GM19351 (cell line): ENCODE measurements around the gene UTY.

Source experiments
- ATAC-seq: cut with Tn5 transposase; IDR thresholded peaks from one replicate; pipeline ENCODE4 v1.9.1; 2021; ENCODE audit warnings: mild to moderate bottlenecking, moderate library complexity; ENCODE audit not compliant: unreplicated experiment

Gene UTY

DNA sequence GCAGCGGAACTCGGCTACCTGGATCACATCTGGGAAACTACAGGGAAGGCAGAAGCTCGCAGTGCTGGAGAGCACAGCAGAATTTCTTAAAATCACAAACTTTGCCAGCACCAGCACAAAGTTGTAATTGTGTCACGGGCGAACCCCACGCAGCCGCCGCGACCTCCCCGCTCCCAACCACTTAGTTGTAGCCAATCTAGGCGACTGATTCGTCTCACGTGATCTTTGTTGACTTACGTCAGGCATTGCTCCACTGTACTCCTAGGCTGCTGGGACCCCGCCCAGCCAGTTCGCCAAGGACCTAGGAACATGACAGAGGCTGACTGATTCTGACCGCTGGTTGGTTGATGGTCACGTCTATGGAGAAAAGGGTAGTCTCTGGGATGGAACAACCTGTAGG lies at the start of gene UTY:
TSS of gene UTY (minus strand) at position 206 of the 400 bp plus-strand sequence. CDS start 368 bp downstream, outside the sequence.
- no peak for ATAC-seq

DNA sequence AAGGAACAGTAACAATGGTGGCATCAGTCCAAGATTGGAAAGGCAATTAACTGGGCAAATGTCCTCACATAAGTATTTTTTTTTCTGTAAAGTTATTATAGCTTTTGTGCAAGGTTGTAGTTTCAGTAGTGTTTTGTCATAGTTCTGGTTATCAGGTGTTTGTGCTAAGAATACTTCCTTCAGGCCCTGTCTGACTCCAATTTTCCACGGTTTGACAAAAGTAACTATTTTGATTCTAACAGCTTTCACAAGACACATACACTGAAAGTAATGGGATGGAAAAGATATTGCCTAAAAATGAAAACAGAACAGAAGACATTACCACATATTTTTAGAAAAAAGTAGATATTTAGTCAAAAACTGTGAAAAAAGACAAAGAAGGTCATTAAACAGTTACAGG lies 40.6 kb upstream of the UTY start:
- no peak for ATAC-seq

DNA sequence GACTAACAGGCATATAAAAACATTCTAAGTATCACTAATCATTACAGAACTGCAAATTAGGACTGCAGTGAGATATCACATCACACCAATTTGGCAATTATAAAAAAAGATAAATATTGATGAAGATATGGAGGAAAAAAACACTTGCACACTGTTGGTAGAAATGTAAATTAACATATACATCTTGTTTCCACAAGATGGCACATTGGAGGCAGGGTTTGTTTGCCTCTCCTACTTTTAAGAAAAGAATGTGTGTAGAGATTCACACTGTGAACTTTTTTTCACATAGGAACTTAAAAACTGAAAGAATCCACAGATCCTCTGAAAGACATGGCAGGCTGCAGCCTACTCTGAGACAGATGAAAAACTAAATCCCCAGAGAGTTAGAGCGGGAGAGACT lies 21.4 kb upstream of the UTY start:
- no peak for ATAC-seq

DNA sequence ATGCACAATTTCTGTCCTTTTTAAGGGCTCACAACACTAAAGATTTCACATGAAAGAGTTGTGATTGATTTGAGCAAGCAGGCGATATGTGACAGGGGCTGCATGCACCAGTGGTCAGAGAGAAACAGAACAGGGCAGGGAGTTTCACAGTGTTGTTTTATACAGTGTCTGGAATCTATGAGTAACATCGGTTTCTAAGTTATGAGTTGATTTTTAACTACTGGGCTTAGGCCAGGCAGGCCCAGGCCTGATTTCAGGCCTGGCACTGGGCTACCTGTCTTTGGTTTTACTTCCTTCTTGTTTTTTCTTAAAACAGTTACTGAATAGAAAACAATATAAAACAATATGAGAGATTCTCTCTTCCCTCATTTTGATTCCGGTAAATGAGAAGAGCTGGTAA lies 13.9 kb upstream of the UTY start:
- ATAC-seq: no peak

DNA sequence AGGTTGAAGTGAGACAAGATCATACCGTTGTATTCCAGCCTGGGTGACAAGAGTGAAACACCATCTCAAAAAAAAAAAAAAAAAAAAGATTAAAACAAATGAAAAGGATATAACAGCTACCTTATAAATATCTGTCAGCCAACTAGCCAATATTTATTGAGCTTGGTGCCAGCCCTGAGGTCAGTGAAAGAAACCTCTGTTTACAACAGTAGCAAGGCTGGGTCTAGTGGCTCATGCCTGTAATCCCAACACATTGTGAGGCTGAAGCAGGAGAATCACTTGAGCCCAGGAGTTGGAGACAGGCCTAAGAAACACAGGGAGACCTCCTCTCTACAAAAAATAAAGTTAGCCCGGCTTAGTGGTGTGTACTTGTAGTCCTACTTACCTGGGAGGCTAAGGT lies 12.6 kb upstream of the UTY start:
- no peak for ATAC-seq

DNA sequence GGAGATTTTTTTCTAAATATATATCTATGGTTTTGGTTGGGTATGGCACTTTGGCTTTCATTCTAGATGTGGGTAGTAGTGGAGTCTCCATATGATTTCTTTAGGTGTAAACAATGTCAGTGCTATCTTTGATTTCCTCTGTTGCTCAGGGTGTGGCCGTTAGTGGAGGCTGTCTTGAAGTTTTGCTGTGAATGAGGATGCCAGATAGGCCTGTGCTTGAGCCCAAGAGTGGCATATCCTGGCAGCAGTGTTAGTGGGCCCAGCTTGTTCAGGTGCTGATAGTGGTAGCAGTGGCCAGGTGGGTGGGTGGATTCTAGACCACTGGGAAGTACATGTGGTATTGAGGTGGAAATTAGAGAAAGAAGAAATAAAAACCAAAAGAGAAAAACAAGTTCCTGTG lies 8.9 kb upstream of the UTY start:
- ATAC-seq: no peak

DNA sequence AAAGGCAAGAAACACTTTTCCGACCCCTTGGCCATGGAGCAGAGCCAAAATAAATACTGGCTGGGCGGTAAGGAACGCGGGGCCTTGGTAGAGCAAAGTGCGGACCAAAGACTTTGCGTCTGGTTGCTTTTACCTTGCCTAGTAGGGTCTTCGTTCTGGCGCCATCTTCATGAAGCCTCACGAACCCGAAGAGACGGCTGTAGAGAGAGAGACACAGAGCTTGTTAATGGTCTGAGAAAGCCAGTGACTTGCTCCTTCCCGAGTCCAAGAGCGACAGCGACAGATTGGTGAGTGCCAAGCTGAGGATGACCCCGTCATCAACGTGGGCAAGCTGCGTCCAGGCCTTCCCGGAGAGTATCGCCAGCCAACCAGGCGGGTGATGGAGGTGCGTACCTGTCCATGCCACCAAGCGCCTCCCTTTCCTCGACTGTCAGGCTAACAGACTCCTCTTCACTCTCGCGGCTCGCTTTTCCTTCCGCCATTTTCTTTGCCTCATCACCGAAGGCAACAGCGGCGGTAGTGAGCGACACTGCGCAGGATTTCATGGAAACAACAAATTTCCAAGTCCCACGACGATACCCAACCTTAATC lies 617 bp downstream of the UTY start:
- no peak for ATAC-seq

DNA sequence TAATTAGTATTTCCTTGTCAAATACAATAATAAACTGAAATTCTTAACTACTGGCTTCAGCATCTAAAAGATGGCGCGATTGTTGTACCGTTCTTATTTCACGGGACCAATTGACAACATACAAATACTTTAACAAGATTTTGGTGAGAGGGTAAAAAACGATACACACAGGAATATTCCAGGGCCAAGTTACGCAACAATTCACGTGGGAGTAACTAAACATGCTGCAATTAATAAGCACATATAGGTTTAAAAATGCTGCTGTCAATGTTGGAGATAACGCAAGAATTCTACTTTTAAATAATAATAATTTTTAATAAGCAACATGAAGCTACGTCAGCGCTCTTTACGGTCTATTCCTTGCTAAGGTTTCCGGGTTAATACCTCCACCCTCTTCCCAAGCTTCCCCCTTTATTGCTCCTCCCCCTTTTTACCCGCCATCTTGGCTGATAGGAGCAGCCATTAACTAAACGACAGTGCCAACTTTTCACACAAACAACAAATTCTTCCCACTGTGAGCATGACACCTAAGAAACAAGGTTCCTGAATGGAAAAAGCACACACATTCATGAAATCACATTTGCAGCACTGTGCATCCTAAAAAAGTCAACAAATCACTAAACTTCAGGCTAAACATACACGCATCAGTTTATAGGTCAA lies 1.6 kb downstream of the UTY start:
- no peak for ATAC-seq

DNA sequence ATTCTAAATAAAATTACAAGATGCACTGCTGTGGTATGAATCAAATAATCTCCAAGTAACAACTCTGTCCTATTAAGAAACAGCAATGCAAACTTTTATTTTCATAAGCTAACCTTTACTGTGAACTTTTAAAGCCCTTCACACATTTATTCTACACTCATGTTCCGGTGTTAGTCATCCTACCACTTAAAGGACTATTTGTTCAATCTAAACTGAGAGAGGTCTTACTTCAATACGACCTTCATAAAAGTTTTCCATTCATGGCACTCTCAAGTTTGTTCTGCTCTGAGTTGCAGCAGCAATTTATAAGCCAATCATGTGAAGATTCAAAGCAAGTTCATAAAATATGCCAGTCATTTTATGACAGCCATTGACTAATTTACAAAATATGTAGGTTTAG lies 4.8 kb downstream of the UTY start:
- no peak for ATAC-seq

DNA sequence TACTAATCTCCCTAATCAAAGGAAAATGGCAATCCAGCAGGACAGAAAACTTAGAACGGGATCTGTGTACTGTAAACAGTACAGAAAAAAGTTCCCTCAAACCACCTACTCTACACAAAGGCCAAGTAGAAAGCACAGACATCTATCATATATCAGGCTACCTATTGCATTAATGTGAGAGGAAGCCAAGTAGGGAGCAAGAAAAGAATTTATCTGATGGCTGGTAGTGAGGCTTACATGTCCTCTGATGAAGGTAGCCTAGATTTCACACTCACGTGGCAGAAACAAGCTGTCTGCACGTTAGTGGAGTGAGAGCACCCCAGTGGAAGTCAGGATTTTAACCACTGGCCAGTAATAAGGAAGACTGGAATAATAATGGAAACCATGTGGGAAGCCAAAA lies 28.3 kb downstream of the UTY start:
- ATAC-seq: no peak

DNA sequence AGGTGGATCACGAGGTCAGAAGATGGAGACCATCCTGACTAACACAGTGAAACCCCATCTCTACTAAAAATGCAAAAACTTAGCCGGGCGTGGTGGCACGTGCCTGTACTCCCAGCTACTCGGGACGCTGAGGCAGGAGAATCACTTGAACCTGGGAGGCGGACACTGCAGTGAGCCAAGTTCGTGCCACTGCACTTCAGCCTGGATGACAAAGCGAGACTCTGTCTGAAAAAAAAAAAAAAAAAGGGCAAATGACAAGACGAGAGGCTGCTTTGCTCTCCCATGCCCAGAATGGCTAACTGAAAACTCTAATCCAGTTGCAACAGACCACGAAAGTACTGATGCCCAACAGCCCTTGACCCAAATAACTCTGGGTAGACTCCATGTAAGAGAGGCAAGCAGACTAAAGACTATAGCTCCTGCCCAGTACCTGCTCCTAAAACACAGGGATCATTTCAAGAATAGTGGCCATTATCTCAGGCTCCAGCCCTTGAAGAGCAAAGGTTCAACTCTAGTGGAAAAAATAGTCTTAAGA lies 29.2 kb downstream of the UTY start:
- ATAC-seq: no peak

DNA sequence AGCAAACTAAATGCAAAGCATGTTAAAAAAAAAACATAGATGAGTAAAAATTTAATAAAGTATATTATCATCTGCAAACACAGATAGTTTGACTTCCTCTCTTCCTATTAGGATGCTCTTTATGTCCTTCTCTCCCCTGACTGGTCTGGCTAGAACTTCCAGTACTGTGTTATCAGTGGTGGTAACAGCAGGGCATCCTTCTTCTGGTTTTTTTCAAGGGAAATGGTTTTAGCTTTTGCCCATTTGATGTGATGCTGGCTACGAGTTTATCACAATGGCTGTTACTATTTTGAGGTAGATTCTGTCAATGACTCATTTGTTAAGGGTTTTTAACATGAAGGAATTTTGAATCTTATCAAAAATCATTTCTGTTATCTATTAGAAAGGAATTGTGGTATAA lies 34.3 kb downstream of the UTY start:
- no peak for ATAC-seq

DNA sequence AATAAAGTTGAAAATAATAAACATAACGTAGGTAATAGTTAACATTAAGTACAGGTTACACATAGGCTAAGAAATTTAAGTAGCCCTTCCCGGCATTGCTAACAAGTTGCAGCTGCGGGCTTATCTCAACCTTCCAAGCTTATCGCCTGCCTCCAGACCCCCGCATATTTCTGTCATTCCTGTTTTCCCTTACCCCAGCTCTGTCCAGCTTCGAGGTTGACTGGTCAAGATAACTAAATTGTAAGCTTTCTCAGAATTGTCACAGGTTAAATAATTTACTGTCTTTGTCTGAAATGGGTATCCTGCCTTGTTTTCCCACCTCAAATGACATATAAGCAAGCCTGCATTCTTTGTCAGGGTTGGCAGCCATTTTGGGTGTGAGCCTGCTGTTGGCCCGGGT lies 36.7 kb downstream of the UTY start:
- ATAC-seq: no peak

DNA sequence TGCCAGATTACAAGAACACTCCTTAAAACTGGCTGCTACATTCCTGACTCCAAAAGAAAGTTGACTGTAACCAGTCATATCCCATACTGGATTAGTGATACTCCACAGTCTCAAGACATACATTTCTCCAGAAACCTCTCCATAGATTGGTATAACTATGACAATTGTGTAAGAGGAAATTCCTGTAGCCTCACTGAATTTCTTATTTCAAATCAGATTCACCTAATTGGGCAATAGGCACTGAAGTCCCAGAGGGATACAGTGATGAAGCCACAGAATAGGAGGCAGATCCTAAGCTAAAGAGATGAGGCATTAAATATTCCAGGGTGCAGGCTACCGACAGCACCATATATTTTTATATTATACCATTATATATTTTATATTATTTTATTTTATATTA lies 39.0 kb downstream of the UTY start:
- ATAC-seq: no peak

DNA sequence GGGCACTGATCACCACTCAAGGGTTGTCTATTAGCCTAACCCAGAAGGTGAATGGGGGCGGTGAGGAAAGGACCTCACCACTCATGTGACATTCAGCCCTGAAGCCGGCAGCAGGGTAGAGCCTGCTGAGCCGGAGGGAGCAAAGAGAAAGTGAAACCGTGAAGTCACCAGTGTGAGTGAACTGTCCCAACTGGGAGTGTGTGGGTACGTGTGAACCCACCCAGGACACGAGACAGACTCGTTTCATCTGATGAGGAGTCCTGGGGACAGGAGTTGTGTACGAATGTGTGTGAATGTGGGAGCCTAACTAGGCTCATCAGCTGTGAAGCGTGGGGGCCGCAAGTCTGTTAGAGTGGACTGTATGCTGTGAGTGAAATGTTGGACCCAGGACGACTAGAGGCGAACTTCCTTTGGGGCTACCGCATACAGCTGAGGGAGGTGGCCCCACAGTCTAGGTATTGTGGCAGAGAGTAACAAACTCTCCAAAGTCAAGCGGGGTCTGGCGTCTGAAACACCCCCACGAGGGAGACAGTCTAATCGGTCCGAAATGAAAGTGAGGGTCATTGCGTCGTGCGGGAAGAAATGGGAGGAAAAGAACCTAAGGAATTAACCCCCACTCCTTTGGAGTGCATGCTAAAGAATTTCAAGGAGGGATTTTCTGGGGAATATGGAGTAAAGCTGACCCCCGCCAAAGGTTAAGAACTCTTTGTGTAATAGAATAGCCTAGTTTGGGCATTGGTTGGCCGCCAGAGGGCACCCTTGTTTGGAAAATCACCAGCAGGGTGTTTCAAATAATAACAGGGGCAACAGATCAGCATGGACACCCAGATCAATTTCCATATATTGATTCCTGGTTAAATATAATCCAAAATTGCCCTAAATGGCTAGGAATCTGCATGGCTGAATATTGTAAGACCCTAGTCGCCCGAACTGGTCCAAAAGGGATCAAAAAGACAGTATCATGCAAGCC lies 43.6 kb downstream of the UTY start:
- no peak for ATAC-seq

DNA sequence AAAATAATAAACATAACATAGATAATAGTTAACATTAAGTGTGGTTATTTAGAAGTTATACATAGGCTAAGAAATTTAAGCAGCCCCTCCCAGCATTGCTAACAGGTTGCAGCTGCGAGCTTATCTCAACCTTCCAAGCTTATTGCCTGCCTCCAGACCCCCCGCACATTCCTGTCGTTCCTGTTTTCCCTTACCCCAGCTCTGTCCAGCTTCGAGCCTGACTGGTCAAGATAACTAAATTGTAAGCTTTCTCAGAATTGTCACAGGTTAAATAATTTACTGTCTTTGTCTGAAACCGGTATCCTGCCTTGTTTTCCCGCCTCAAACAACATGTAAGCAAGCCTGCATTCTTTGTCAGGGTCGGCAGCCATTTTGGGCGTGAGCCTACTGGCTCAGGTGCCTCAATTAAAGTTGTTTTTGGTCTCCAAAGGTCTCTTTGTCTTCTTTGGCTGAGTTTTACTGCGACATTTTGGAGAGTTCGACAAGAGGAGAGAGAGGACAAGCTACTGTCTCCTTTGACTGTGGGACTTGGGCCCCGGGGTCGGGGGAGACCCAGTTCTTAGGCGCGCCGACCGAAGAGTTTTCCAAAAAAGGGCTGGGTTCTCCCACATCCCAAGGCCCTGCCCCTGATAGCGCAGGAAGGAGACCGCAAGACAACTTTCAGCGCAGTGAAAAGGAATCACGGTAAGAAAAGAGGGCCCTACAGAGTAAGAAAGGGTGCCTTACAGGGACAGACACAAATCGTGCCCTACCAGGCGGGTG lies 44.4 kb downstream of the UTY start:
- ATAC-seq: no peak

DNA sequence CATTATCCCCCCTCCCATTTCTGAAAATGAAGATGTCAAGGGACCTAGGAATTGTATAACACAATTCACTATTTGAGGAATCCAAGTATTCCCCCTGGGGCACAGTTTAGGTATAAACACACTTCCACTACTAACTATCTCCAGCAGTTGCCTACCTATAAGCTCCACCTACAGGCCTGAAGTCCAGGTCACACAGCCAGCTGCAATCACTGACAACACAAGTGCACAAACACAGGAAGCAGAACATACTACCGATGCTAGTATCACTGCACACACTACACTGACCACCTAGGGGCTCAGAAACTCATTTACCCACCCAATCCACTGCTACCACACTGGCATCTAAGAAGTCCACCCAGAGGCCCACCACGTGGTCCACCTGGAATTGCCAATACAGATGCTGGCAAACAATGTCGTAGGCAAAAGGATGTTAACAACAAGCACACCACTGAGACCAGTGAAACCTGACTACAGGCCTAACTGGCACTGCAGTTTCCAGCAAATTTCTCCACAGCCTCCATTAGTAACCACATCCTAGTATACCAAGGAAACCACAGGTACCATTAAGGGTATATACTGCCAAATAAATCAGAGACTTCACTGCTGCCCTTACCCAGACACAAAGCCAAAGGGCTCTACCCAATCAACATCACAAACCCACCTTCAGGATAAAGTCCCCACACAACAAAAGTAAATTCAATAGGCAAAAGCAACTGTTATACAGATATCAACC lies 47.4 kb downstream of the UTY start:
- no peak for ATAC-seq

DNA sequence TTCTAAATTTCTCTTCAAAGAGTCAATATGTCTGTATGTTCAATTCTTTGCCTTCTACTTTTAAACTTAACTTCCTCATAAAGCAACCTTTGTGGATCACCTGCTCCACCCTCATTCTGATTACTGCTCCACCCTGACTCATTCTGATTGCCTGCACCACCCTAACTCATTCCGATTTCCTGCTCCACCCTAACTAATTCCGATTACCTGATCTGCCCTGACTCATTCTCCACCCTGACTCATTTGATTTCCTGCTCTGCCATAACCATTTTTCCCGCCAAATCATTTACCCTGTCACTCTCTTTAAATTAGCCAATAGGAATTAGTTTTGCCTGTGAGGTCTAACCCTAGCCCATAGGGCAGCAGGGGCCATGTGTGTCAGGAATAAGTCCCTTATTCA lies 50.3 kb downstream of the UTY start:
- ATAC-seq: no peak

DNA sequence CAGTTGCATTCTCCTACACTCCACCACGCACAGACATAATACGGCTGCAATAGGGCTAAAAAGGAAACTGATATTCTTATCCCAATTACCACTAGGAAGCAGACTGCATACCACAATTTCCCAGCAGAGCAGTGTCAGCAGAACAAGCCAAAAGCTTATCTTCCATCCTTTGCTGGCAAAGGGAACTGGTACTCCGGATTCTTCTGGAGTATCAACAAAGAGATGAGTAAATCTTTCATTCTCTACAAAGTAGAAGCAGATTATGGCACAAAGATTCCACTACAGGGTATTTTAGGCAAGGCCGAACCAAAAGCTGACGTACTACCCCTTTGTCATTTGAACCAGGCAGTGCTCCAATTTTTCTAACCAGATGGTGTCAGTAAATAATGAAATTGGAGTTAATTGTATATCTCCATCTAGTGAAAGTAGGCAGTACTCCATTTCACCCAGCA lies 56.5 kb downstream of the UTY start:
- ATAC-seq: no peak
